Sciatic nerve (tissue), 2 donors: ENCODE data around the gene KCNJ5. TPM values are rescaled to one million over a fixed set of nuclear protein-coding genes. Genes with fewer than 3 reads are reported as not detected.

Experiments used
- ATAC-seq: fragments of 200-7000 bp; cut with Tn5 transposase; one replicate; pipeline ENCODE4 v1.9.1; 2020; ENCODE audit warnings: mild to moderate bottlenecking, moderate library complexity
- DNase-seq: peaks from one replicate; pipeline ENCODE4 v3.0.0-alpha.2; 2020; ENCODE audit warnings: low spot score
- intact Hi-C: fragments of 100-400 bp; cut with DNase I; formaldehyde crosslinking; loops from one replicate; pipeline ENCODE4 v1.14.2; 2022
- total RNA-seq: library from RNA; stranded (reverse); fragmentation: NEBNext Ultra II Directional; extraction: Animal tissue kit (Norgen Biotek cat#: 25700); gene quantifications from one replicate; pipeline ENCODE4 v1.2.1, GENCODE V29; 2021
- donor health status: DM: no; HTN: no; CAD: no.
- donor health status: DM: no; HTN: no; CAD: no.

The KCNJ5 gene
- total RNA-seq, 1 donor from 2014 or later: 2.5 TPM

GRCh38 chr11:128964463-128964930 lies 73.3 kb downstream of the KCNJ5 start:
- DNase-seq (no peak), ATAC-seq (no peak)
- intact Hi-C loops: no loop called here

GRCh38 chr11:128965485-128965884 lies 74.3 kb downstream of the KCNJ5 start:
- intact Hi-C loops: no loop called here
- no peak for ATAC-seq

GRCh38 chr11:128967578-128967977 lies 76.4 kb downstream of the KCNJ5 start:
- ATAC-seq: no peak
- intact Hi-C loops: no loop called here
- DNase-seq: no peak

More at GRCh38 chr11:128965485-128965884, 74.3 kb downstream of the KCNJ5 start:
- no peak for DNase-seq

- DNase-seq (no peak), ATAC-seq (no peak)
- intact Hi-C loops: no loop called here
Observed at GRCh38 chr11:128968916-128969315, 77.8 kb downstream of the KCNJ5 start.

Other genes with a start within 250 kb of the KCNJ5 start
- 46.4 TPM for gene FLI1, start 197.3 kb upstream of the KCNJ5 start, total RNA-seq
- gene KCNJ1, start 24.1 kb upstream of the KCNJ5 start, total RNA-seq: 0.13 TPM
- not detected for gene TP53AIP1, start 51.5 kb downstream of the KCNJ5 start, total RNA-seq